Duodenal mucosa (tissue), 2 donors: ENCODE measurements around the gene GPX2.
A peak's percentile ranks its signal among the peaks of the same experiment; 100 is the strongest.

Experiments used
- H3K27ac ChIP-seq: one replicate; pipeline ENCODE4 v1.7.0; 2013; ENCODE audit warnings: low read depth, low read length
- H3K27me3 ChIP-seq, 2 donors: one replicate each; pipeline ENCODE4 v1.7.0; 2013; ENCODE audit warnings: low read length in 2 of 2, control low read depth in 1 of 2; ENCODE audit not compliant: insufficient read depth in 2 of 2, control insufficient read depth in 1 of 2
- H3K36me3 ChIP-seq, 2 donors: one replicate each; pipeline ENCODE4 v1.7.0; 2013; ENCODE audit warnings: low read length in 2 of 2, control low read depth in 1 of 2; ENCODE audit not compliant: insufficient read depth in 2 of 2, control insufficient read depth in 1 of 2
- H3K4me1 ChIP-seq, 2 donors: one replicate each; pipeline ENCODE4 v1.7.0; 2013; ENCODE audit warnings: low read length in 2 of 2, control low read depth in 1 of 2; ENCODE audit not compliant: insufficient read depth in 2 of 2, control insufficient read depth in 1 of 2
- H3K4me3 ChIP-seq, 2 donors: one replicate each; pipeline ENCODE4 v1.7.0; 2013; ENCODE audit warnings: low read length in 2 of 2, low read depth in 1 of 2
- H3K9ac ChIP-seq, 2 donors: one replicate each; pipeline ENCODE4 v1.7.0; 2013; ENCODE audit warnings: low read length in 2 of 2, low read depth in 1 of 2
- H3K9me3 ChIP-seq, 2 donors: one replicate each; pipeline ENCODE4 v1.7.0; 2013; ENCODE audit warnings: low read length in 2 of 2, control low read depth in 1 of 2; ENCODE audit not compliant: control insufficient read depth in 1 of 2

Gene GPX2

GRCh38 chr14:64973026-64973442 lies 30.5 kb upstream of the GPX2 start:
- H3K27me3 ChIP-seq = no peaks in the 10 kb centered on the region
- no peaks in the 10 kb centered on the region for H3K36me3 ChIP-seq
- H3K4me1 ChIP-seq = peaks cover 20 to 32% of the 10 kb centered on the region in 2 donors
- H3K4me3 ChIP-seq = peak overlapping the region; percentile 51 to 68
- no peaks in the 10 kb centered on the region for H3K9me3 ChIP-seq
- H3K27ac ChIP-seq = no peak overlapping the region
- peak overlapping the region in 1 of 2 donors; percentile 43 for H3K9ac ChIP-seq

- no peaks in the 10 kb centered on the region for H3K27me3 ChIP-seq
- no peak within 1 kb of the TSS for H3K27ac ChIP-seq
- no peaks in the 10 kb centered on the region for H3K9me3 ChIP-seq
- H3K4me1 ChIP-seq = peaks cover 20 to 32% of the 10 kb centered on the region in 2 donors
- no peaks in the 10 kb centered on the region for H3K36me3 ChIP-seq
- H3K9ac ChIP-seq = peak within 1 kb of the TSS; percentile 43 to 60
- H3K4me3 ChIP-seq = peak within 1 kb of the TSS; percentile 74 to 76
Measured at GRCh38 chr14:64971943-64972791, 29.6 kb upstream of the GPX2 start, which contains the start of gene RAB15. TSS of gene RAB15 (minus strand) at chr14:64972336. CDS start at chr14:64972076, 260 bp downstream.

- H3K9me3 ChIP-seq = no peaks in the 10 kb centered on the region
- H3K9ac ChIP-seq = peak overlapping the region in 1 of 2 donors; percentile 60
- no peaks in the 10 kb centered on the region for H3K36me3 ChIP-seq
- H3K4me3 ChIP-seq = peak overlapping the region; percentile 74 to 76
- H3K27me3 ChIP-seq = no peaks in the 10 kb centered on the region
- H3K27ac ChIP-seq = no peak overlapping the region
- H3K4me1 ChIP-seq = peaks cover 20 to 32% of the 10 kb centered on the region in 2 donors
Measured at GRCh38 chr14:64971491-64971942, 29.0 kb upstream of the GPX2 start.

- Histone ChIP-seq H3K4me3 (peak overlapping the region; percentile 74 to 76), H3K4me1 (peaks cover 20 to 32% of the 10 kb centered on the region in 2 donors), H3K36me3 (no peaks in the 10 kb centered on the region), H3K9me3 (no peaks in the 10 kb centered on the region), H3K9ac (peak overlapping the region in 1 of 2 donors; percentile 60), H3K27me3 (no peaks in the 10 kb centered on the region), H3K27ac (no peak overlapping the region)
Measured at GRCh38 chr14:64970776-64971477, 28.4 kb upstream of the GPX2 start.

GRCh38 chr14:64970041-64970440 lies 27.5 kb upstream of the GPX2 start:
- Histone ChIP-seq H3K27ac (no peak overlapping the region), H3K4me3 (peak overlapping the region in 1 of 2 donors; percentile 2), H3K9me3 (no peaks in the 10 kb centered on the region), H3K9ac (no peak overlapping the region), H3K36me3 (no peaks in the 10 kb centered on the region), H3K27me3 (no peaks in the 10 kb centered on the region), H3K4me1 (peaks cover 20 to 32% of the 10 kb centered on the region in 2 donors)

- Histone ChIP-seq H3K27ac (no peak overlapping the region), H3K36me3 (no peaks in the 10 kb centered on the region), H3K4me3 (no peak overlapping the region), H3K27me3 (no peaks in the 10 kb centered on the region), H3K9me3 (no peaks in the 10 kb centered on the region), H3K4me1 (peaks cover 20 to 32% of the 10 kb centered on the region in 2 donors), H3K9ac (no peak overlapping the region)
Measured at GRCh38 chr14:64968651-64969050, 26.1 kb upstream of the GPX2 start.

GRCh38 chr14:64968167-64968566 lies 25.6 kb upstream of the GPX2 start:
- no peak overlapping the region for H3K27ac ChIP-seq

GRCh38 chr14:64966976-64967375 lies 24.4 kb upstream of the GPX2 start:
- H3K4me1 ChIP-seq = peaks cover 20 to 25% of the 10 kb centered on the region in 2 donors
- H3K27me3 ChIP-seq = no peaks in the 10 kb centered on the region
- no peak overlapping the region for H3K9ac ChIP-seq
- H3K27ac ChIP-seq = no peak overlapping the region
- no peaks in the 10 kb centered on the region for H3K9me3 ChIP-seq
- H3K36me3 ChIP-seq = no peaks in the 10 kb centered on the region
- H3K4me3 ChIP-seq = no peak overlapping the region

More at GRCh38 chr14:64968167-64968566, 25.6 kb upstream of the GPX2 start:
- H3K9ac ChIP-seq = no peak overlapping the region
- no peak overlapping the region for H3K4me3 ChIP-seq
- H3K27me3 ChIP-seq = no peaks in the 10 kb centered on the region
- no peaks in the 10 kb centered on the region for H3K9me3 ChIP-seq
- no peaks in the 10 kb centered on the region for H3K36me3 ChIP-seq
- H3K4me1 ChIP-seq = peaks cover 20 to 31% of the 10 kb centered on the region in 2 donors

GRCh38 chr14:64965356-64966000 lies 22.9 kb upstream of the GPX2 start:
- no peaks in the 10 kb centered on the region for H3K9me3 ChIP-seq
- H3K4me3 ChIP-seq = no peak overlapping the region
- H3K9ac ChIP-seq = no peak overlapping the region
- H3K27me3 ChIP-seq = no peaks in the 10 kb centered on the region
- H3K36me3 ChIP-seq = no peaks in the 10 kb centered on the region
- H3K4me1 ChIP-seq = peaks cover 20 to 23% of the 10 kb centered on the region in 2 donors
- no peak overlapping the region for H3K27ac ChIP-seq
